ENCODE data around the gene KLHL29. TPM values are rescaled to one million over a fixed set of nuclear protein-coding genes. Genes with fewer than 3 reads are reported as not detected.

Gene KLHL29
- total RNA-seq, 1 experiment from 2014 or later: 2.6 TPM

DNA sequence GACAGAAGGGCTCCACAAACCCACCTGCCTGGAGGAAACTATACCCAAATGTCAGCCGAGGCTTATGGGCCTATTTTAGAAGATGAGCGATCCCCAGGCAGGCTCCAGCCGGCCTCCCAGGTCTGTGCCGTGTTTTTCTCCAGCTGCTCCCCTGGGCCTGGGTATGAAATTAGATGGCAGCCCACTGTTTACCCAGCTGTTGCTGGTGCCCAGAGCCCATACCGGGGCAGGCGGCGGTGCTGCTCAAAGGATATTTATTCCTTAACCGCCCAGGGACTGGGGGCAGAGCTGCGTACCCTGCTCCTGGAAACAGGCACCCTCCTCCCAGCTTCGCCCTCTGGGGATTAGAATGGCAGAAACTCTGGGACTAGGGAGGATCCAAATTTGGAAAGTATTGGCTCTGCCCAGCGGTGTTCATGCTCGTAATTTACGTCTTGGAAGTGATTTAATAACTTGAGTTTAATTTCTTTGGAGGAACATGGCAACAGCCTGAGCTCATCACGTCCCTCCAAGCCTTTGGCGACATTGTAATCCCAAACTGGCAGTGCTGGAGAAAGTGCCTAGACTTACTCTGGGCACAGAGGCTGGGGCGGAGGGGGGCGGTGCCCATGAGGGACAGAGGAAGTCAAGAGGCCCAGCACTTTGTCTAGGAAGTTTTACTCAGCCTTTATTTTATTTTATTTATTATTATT, 199.2 kb downstream of the KLHL29 start:
- intact Hi-C loops (cut with micrococcal nuclease): no loop called here
- no TSS peak for BruUV-seq (replicated peaks)
- CTCF ChIA-PET: no interaction called here

DNA sequence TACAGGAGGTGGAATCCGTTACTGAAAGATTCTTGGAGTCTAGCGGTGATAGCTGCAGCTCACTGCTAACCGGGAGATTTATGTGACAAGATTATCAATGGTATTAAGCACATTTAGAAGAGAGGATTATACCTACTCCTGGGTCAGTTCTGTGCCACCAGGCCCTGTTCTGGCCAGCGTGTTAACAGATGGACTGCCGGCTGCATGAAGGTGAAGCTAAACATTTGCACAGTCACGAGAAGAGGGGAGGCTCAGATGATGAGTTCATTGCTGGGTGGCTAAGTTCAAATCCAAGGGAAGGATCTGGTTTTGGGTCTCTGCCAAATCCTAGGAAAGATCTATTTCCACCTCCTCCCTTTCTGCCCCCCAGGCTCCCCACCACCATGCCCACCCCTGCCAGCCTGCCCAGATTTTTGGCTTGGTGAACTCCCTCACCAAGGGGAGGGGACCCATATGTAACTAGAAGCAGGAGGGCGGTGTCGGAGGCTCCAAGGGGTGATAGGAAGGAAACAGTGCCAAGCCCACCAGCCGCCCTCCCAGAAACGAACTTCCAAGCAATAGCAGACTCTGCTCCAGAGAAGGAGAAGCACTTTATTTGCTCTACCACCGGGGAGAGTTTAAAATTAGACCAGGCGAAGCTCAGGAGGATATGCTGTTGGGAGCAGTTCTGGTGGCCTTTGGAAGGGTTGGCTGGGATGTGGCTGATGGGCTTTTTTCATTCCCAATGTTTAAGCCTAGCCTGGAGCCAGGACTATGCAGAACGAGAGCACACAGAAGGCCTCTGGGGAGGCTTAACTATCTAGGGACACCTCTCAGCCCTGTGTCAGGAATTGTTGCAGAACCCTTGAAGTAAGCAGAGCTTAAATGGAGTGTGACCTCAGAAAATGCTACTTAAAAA, 200.5 kb downstream of the KLHL29 start:
- Histone ChIP-seq H3K9me2 (replicated peaks; ENCODE audit: low read length) (no peaks in the 10 kb centered on the region), H3K79me2 (ENCODE audit: low read length) (no peaks in the 10 kb centered on the region), H3K27me3 (ENCODE audit: low read length) (no peaks in the 10 kb centered on the region), H3K27ac (ENCODE audit: low read length) (no peak overlapping the region), H2AFZ (ENCODE audit: low read length) (no peak overlapping the region), H3F3A (ENCODE audit: low read length, unreplicated experiment) (no peaks in the 10 kb centered on the region), H3K4me3 (ENCODE audit: low read length) (no peak overlapping the region), H3K4me1 (ENCODE audit: insufficient read depth, low read length) (no peaks in the 10 kb centered on the region), H3K9ac (ENCODE audit: low read length) (no peak overlapping the region), H3K4me2 (ENCODE audit: low read length) (no peak overlapping the region), H4K20me1 (ENCODE audit: low read length) (no peaks in the 10 kb centered on the region), H3K36me3 (ENCODE audit: low read depth, low read length) (no peaks in the 10 kb centered on the region), H3K9me3 (ENCODE audit: low read length) (no peaks in the 10 kb centered on the region)
- intact Hi-C loops (cut with micrococcal nuclease): no loop called here
- POLR2A ChIA-PET (ENCODE audit: unreplicated experiment): no interaction called here
- DNase-seq (no peak), ATAC-seq (no peak)
- no TSS peak for BruUV-seq (replicated peaks)
- TF ChIP-seq, protein P1, sequence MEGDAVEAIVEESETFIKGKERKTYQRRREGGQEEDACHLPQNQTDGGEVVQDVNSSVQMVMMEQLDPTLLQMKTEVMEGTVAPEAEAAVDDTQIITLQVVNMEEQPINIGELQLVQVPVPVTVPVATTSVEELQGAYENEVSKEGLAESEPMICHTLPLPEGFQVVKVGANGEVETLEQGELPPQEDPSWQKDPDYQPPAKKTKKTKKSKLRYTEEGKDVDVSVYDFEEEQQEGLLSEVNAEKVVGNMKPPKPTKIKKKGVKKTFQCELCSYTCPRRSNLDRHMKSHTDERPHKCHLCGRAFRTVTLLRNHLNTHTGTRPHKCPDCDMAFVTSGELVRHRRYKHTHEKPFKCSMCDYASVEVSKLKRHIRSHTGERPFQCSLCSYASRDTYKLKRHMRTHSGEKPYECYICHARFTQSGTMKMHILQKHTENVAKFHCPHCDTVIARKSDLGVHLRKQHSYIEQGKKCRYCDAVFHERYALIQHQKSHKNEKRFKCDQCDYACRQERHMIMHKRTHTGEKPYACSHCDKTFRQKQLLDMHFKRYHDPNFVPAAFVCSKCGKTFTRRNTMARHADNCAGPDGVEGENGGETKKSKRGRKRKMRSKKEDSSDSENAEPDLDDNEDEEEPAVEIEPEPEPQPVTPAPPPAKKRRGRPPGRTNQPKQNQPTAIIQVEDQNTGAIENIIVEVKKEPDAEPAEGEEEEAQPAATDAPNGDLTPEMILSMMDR (conservative IDR thresholded peaks at IDR 0.05; ENCODE audit: low read depth, low read length): no peak
- TF ChIP-seq EZH2 (IDR thresholded peaks at IDR 0.05; ENCODE audit: low read length, unreplicated experiment) (no peak), EZH2phosphoT487 (IDR thresholded peaks at IDR 0.05; ENCODE audit: borderline replicate concordance, low read length) (no peak)
- CTCF ChIA-PET: no interaction called here

More for the DNA sequence above, 199.2 kb downstream of the KLHL29 start:
- Histone ChIP-seq H3K9ac (ENCODE audit: low read length) (no peak overlapping the region), H3K27me3 (ENCODE audit: low read length) (no peaks in the 10 kb centered on the region), H3K27ac (ENCODE audit: low read length) (no peak overlapping the region), H4K20me1 (ENCODE audit: low read length) (no peaks in the 10 kb centered on the region), H3K4me3 (ENCODE audit: low read length) (no peak overlapping the region), H3K4me1 (ENCODE audit: insufficient read depth, low read length) (no peaks in the 10 kb centered on the region), H3F3A (ENCODE audit: low read length, unreplicated experiment) (no peaks in the 10 kb centered on the region), H3K79me2 (ENCODE audit: low read length) (no peaks in the 10 kb centered on the region), H3K4me2 (ENCODE audit: low read length) (no peak overlapping the region), H3K36me3 (ENCODE audit: low read depth, low read length) (no peaks in the 10 kb centered on the region), H3K9me2 (replicated peaks; ENCODE audit: low read length) (no peaks in the 10 kb centered on the region), H2AFZ (ENCODE audit: low read length) (no peak overlapping the region), H3K9me3 (ENCODE audit: low read length) (no peaks in the 10 kb centered on the region)
- ATAC-seq (no peak), DNase-seq (no peak)
- POLR2A ChIA-PET (ENCODE audit: unreplicated experiment): no interaction called here
- TF ChIP-seq EZH2 (IDR thresholded peaks at IDR 0.05; ENCODE audit: low read length, unreplicated experiment) (no peak), EZH2phosphoT487 (IDR thresholded peaks at IDR 0.05; ENCODE audit: borderline replicate concordance, low read length) (no peak)
- TF ChIP-seq, protein P1 (conservative IDR thresholded peaks at IDR 0.05; ENCODE audit: low read depth, low read length): no peak
